T-helper 17 cell (primary cell): ENCODE data around the gene PLEKHD1. TPM values are rescaled to one million over a fixed set of nuclear protein-coding genes. Genes with fewer than 3 reads are reported as not detected.

Experiments used
- ATAC-seq: fragments of 150-1000 bp; cut with Tn5 transposase; 2 replicates; pipeline ENCODE4 v1.10.0; 2021; ENCODE audit warnings: mild to moderate bottlenecking, moderate library complexity
- DNase-seq, 3 donors: peaks; one replicate each; pipeline versions ENCODE4 v3.0.0 to v3.0.0-alpha.2; 2020 to 2021
- H3K9me3 ChIP-seq: one replicate; pipeline ENCODE4 v1.7.0; 2013; ENCODE audit warnings: low read length, mild to moderate bottlenecking; ENCODE audit not compliant: control insufficient read depth, poor library complexity, severe bottlenecking
- H3K27ac Mint-ChIP-seq: one replicate; pipeline ENCODE4 v1.8.0; 2022; ENCODE audit warnings: mild to moderate bottlenecking, moderate library complexity, mixed read lengths
- H3K27me3 Mint-ChIP-seq: one replicate; pipeline ENCODE4 v1.8.0; 2022; ENCODE audit warnings: mixed read lengths
- H3K36me3 Mint-ChIP-seq: one replicate; pipeline ENCODE4 v1.8.0; 2022; ENCODE audit warnings: low read depth, mixed read lengths
- H3K4me1 Mint-ChIP-seq: one replicate; pipeline ENCODE4 v1.8.0; 2022; ENCODE audit warnings: mild to moderate bottlenecking, mixed read lengths
- H3K4me3 Mint-ChIP-seq: one replicate; pipeline ENCODE4 v1.8.0; 2022; ENCODE audit warnings: mild to moderate bottlenecking, moderate library complexity, mixed read lengths
- total RNA-seq, 4 donors: library from RNA in 2 of 4; stranded (reverse) in 2 of 4; gene quantifications; one replicate each; pipeline ENCODE4 v1.2.3 and lab custom pipeline; 2022 to 2026

Gene PLEKHD1
- total RNA-seq (under 1 TPM; 0.70 to 0.99 TPM), total RNA-seq (lab: John Stamatoyannopoulos, UW) (1.1 to 1.4 reads per million in 2 donors)

GRCh38 chr14:69484444-69485314 lies at the start of gene PLEKHD1:
Gene PLEKHD1, plus strand, starts transcription at chr14:69484728. Its CDS starts 238 bp downstream, at chr14:69484966.
- H3K36me3 Mint-ChIP-seq: peaks cover 4% of the 10 kb centered on the region
- DNase-seq: no peak
- no peak within 1 kb of the TSS for H3K4me3 Mint-ChIP-seq
- H3K4me1 Mint-ChIP-seq: peaks cover 2% of the 10 kb centered on the region
- H3K27ac Mint-ChIP-seq: no peak within 1 kb of the TSS
- ATAC-seq: no peak
- no peaks in the 10 kb centered on the region for H3K9me3 ChIP-seq
- H3K27me3 Mint-ChIP-seq: peaks cover 68% of the 10 kb centered on the region

GRCh38 chr14:69439521-69440270 lies 44.8 kb upstream of the PLEKHD1 start:
- peaks cover 2% of the 10 kb centered on the region for H3K36me3 Mint-ChIP-seq
- no peak for DNase-seq
- no peak overlapping the region for H3K4me3 Mint-ChIP-seq
- no peak for ATAC-seq
- no peaks in the 10 kb centered on the region for H3K27me3 Mint-ChIP-seq
- peaks cover 7% of the 10 kb centered on the region for H3K4me1 Mint-ChIP-seq
- H3K9me3 ChIP-seq: no peaks in the 10 kb centered on the region
- no peak overlapping the region for H3K27ac Mint-ChIP-seq

- Mint-ChIP-seq H3K27me3 (no peaks in the 10 kb centered on the region), H3K4me3 (no peak overlapping the region), H3K36me3 (peaks cover 8% of the 10 kb centered on the region)
Observed at GRCh38 chr14:69441948-69442347, 42.6 kb upstream of the PLEKHD1 start.

DNA sequence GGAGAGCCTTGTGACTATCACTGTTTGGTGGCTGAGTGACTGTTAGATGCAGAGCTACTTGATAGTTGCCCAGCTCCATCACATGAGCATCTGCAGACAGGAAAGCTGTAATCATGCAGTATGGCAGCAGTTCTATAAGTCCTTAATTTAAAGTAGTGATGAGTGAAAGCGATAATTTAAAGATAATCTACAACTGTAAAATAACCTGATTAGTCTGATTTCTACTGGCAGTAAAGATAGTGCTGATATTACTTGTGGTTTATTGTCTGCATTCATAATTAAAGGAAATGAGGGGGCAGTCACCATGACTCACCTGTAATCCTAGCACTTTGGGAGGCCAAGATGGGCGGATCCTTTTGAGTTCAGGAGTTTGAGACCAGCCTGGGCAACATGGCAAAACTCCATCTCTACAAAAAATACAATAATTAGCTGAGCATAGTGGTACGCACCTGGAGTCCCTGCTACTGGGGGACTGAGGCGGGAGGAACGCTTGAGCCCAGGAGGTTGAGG lies 41.2 kb upstream of the PLEKHD1 start:
- ATAC-seq (no peak), DNase-seq (no peak)
- Mint-ChIP-seq H3K27me3 (no peaks in the 10 kb centered on the region), H3K36me3 (peaks cover 6% of the 10 kb centered on the region), H3K4me3 (no peak overlapping the region), H3K4me1 (peaks cover 4% of the 10 kb centered on the region), H3K27ac (no peak overlapping the region)
- H3K9me3 ChIP-seq: no peaks in the 10 kb centered on the region

More at GRCh38 chr14:69441948-69442347, 42.6 kb upstream of the PLEKHD1 start:
- peaks cover 2% of the 10 kb centered on the region for H3K4me1 Mint-ChIP-seq
- peak overlapping the region; percentile 19 for H3K27ac Mint-ChIP-seq
- no peaks in the 10 kb centered on the region for H3K9me3 ChIP-seq
- ATAC-seq (no peak), DNase-seq (no peak)

DNA sequence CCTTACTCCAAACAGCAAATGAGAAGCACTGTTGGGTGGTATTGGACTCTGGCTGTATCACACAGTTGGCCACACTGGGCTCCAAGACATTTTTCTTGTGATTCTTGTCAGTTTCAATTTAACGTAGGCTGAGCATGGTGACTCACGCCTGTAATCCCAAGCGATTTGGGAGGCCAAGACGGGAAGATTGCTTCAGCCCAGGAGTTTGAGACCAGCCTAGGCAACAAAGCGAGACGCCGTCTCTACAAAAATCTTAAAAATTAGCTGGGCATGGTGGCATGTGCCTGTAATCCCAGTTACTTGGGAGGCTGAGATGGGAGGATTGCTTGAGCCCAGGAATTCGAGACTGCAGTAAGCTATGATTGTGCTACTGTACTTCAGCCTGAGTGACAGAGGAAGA lies 35.3 kb upstream of the PLEKHD1 start:
- DNase-seq (no peak), ATAC-seq (no peak)
- Mint-ChIP-seq H3K4me1 (peaks cover 6% of the 10 kb centered on the region), H3K27ac (no peak overlapping the region), H3K27me3 (no peaks in the 10 kb centered on the region), H3K4me3 (no peak overlapping the region), H3K36me3 (peaks cover 14% of the 10 kb centered on the region)
- no peaks in the 10 kb centered on the region for H3K9me3 ChIP-seq

- no peaks in the 10 kb centered on the region for H3K9me3 ChIP-seq
- no peak for ATAC-seq
- no peak for DNase-seq
- peak overlapping the region; percentile 45 for H3K27ac Mint-ChIP-seq
- no peaks in the 10 kb centered on the region for H3K27me3 Mint-ChIP-seq
- H3K4me1 Mint-ChIP-seq: peaks cover 4% of the 10 kb centered on the region
- H3K4me3 Mint-ChIP-seq: no peak overlapping the region
- H3K36me3 Mint-ChIP-seq: peaks cover 12% of the 10 kb centered on the region
Observed at GRCh38 chr14:69451941-69452340, 32.6 kb upstream of the PLEKHD1 start.

- no peak overlapping the region for H3K27ac Mint-ChIP-seq
- H3K4me1 Mint-ChIP-seq: no peaks in the 10 kb centered on the region
- ATAC-seq (no peak), DNase-seq (no peak)
- no peaks in the 10 kb centered on the region for H3K9me3 ChIP-seq
- H3K36me3 Mint-ChIP-seq: peaks cover 9% of the 10 kb centered on the region
- H3K27me3 Mint-ChIP-seq: no peaks in the 10 kb centered on the region
- H3K4me3 Mint-ChIP-seq: no peak overlapping the region
Observed at GRCh38 chr14:69458350-69458749, 26.2 kb upstream of the PLEKHD1 start.

- peaks cover 6% of the 10 kb centered on the region for H3K36me3 Mint-ChIP-seq
- H3K9me3 ChIP-seq: no peaks in the 10 kb centered on the region
- no peak overlapping the region for H3K27ac Mint-ChIP-seq
- H3K4me3 Mint-ChIP-seq: no peak overlapping the region
- no peaks in the 10 kb centered on the region for H3K4me1 Mint-ChIP-seq
- DNase-seq: no peak
- no peaks in the 10 kb centered on the region for H3K27me3 Mint-ChIP-seq
- ATAC-seq: no peak
Observed at GRCh38 chr14:69459122-69459521, 25.4 kb upstream of the PLEKHD1 start.

DNA sequence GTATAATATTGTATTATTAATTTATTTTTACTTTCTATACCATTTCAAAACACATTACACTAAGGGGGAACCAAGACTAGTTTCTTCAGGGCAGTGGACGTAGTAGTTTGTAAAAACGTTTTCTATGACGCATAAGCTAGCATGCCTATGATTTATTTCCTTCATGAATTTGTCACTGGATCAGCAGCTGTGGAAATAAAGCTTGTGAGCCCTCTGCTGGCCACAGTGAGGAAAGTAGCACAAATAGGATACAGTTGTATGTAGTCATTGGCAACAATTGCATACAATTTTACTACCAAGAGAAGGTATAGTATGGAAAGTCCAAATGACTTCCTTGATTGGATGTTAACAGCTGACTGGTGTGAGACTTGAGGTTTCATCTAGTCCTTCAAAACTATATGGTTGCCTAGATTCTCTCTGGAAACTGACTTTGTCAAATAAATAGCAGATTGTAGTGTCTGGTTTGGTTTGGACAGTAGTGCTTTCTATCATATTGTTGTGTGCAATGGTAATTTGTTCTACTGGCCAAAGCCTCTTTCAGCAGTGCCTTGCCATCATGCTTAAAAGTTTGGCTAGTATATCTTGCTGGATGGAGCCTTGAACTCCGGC lies 24.3 kb upstream of the PLEKHD1 start:
- Mint-ChIP-seq H3K4me1 (no peaks in the 10 kb centered on the region), H3K27me3 (no peaks in the 10 kb centered on the region), H3K4me3 (no peak overlapping the region), H3K36me3 (peaks cover 6% of the 10 kb centered on the region), H3K27ac (no peak overlapping the region)
- no peaks in the 10 kb centered on the region for H3K9me3 ChIP-seq
- peak in 1 of 3 donors; percentile 18 for DNase-seq
- peak; percentile 75 for ATAC-seq

GRCh38 chr14:69464379-69464778 lies 20.1 kb upstream of the PLEKHD1 start:
- no peak for DNase-seq

DNA sequence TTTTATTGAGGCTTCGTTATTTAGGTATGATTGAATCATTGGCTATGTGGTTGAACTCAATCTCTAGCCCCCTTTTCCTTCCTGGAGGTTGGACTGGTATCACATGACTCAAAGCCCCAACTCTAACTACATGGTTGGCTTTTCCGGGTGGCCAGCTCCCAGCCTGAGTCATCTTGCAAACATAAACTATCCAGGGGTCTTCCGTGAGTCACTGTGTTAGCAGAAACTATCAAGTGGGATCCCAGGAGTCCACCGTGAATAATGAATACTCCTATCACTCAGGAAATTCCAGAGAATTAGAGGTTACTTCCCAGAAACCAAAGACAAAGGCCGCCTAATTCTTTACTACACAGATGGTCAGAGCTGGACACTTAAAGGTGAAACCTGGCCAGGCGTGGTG lies 19.7 kb upstream of the PLEKHD1 start:
- H3K27ac Mint-ChIP-seq: no peak overlapping the region
- DNase-seq: no peak
- ATAC-seq: no peak
- H3K9me3 ChIP-seq: no peaks in the 10 kb centered on the region
- no peak overlapping the region for H3K4me3 Mint-ChIP-seq
- peaks cover 2% of the 10 kb centered on the region for H3K4me1 Mint-ChIP-seq
- H3K36me3 Mint-ChIP-seq: peaks cover 4% of the 10 kb centered on the region
- H3K27me3 Mint-ChIP-seq: no peaks in the 10 kb centered on the region

More at GRCh38 chr14:69464379-69464778, 20.1 kb upstream of the PLEKHD1 start:
- no peak overlapping the region for H3K27ac Mint-ChIP-seq
- H3K27me3 Mint-ChIP-seq: no peaks in the 10 kb centered on the region
- no peak for ATAC-seq
- H3K9me3 ChIP-seq: no peaks in the 10 kb centered on the region
- peaks cover 4% of the 10 kb centered on the region for H3K36me3 Mint-ChIP-seq
- H3K4me3 Mint-ChIP-seq: no peak overlapping the region
- peaks cover 2% of the 10 kb centered on the region for H3K4me1 Mint-ChIP-seq

DNA sequence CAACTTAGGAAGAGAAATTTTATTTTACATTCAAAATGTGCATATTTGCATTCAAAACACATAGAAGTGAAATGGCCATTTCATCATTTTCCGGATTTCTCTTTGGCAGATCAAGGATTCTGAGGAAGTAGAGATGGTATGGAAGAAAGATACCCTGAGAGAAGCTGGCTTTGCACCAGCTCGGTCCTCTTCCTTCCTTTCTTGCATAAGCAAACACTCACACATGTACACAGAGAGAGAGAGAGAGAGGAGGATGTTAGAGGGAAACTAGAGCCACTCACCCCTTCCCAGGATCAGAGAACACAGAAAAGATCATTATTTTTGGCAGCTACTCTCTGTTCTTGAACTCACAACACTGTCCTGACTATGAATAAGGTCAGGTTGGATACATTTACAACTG lies 15.6 kb upstream of the PLEKHD1 start:
- ATAC-seq: no peak
- H3K4me3 Mint-ChIP-seq: no peak overlapping the region
- peaks cover 7% of the 10 kb centered on the region for H3K36me3 Mint-ChIP-seq
- H3K27me3 Mint-ChIP-seq: no peaks in the 10 kb centered on the region
- H3K4me1 Mint-ChIP-seq: peaks cover 2% of the 10 kb centered on the region
- peak overlapping the region; percentile 49 for H3K27ac Mint-ChIP-seq
- no peak for DNase-seq
- H3K9me3 ChIP-seq: no peaks in the 10 kb centered on the region

DNA sequence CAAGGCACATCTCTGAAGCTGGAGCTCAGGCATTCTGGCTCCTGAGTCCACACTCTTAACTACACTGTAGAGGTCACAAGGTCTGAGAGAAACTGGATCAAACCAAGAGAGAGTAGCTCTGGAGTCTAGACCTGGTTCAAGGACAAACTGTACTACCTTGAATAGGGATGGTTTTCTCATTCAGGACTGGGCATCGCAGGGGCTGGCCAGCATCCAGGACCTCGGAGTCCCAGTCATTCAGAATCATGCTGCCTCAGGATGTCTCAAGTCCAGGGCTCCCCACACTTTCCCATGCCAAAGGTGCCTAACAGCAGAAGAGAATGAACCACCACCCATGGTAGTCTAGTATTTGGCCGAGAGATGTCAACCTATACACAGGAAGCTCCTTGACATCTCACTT lies 13.1 kb upstream of the PLEKHD1 start:
- Mint-ChIP-seq H3K4me3 (no peak overlapping the region), H3K36me3 (peaks cover 8% of the 10 kb centered on the region), H3K27me3 (peaks cover under 1% of the 10 kb centered on the region), H3K4me1 (peaks cover 2% of the 10 kb centered on the region), H3K27ac (no peak overlapping the region)
- H3K9me3 ChIP-seq: no peaks in the 10 kb centered on the region
- DNase-seq: no peak
- no peak for ATAC-seq
